ENCODE measurements around the gene FZD10. TPM values are rescaled to one million over a fixed set of nuclear protein-coding genes. Genes with fewer than 3 reads are reported as not detected.
A peak's percentile ranks its signal among the peaks of the same experiment; 100 is the strongest.

Gene FZD10
- total RNA-seq, 4 donors from 2014 or later, result 11.7 to 20.7 (median 15.5) TPM

DNA sequence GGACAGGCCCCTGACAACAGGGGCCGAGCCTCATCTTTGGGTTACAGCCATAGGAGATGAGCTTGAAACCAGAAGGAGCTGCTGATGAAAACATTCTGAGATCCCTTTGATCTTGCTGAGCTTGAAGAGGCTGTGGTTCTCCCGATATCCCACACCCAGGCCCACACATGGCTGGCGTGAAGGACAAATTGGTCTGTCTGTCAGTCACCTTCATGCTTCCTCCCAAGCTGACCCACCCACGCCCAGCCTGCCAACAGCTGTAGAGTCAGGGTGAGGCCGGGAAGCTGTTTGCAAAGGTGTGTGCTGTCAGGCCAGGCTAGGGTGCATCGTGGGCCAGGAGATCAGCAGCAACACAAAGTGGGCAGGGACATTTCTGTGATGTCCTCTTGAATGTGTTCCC, 43.2 kb downstream of the FZD10 start:
- Histone ChIP-seq H3K27ac (no peak overlapping the region), H3K27me3 (no peaks in the 10 kb centered on the region), H3K4me3 (no peak overlapping the region), H3K9me3 (no peaks in the 10 kb centered on the region), H3K36me3 (no peaks in the 10 kb centered on the region), H3K4me1 (no peaks in the 10 kb centered on the region)
- 39% methylated on average over 3 of the region's 6 CpGs for WGBS
- DNase-seq (ENCODE audit: low spot score in 2 of 2), result no peak
- TF ChIP-seq POLR2A (IDR thresholded peaks at IDR 0.05) (no peak), POLR2AphosphoS5 (IDR thresholded peaks at IDR 0.05) (no peak), CTCF (IDR thresholded peaks at IDR 0.05) (no peak), EP300 (IDR thresholded peaks at IDR 0.05) (no peak)

DNA sequence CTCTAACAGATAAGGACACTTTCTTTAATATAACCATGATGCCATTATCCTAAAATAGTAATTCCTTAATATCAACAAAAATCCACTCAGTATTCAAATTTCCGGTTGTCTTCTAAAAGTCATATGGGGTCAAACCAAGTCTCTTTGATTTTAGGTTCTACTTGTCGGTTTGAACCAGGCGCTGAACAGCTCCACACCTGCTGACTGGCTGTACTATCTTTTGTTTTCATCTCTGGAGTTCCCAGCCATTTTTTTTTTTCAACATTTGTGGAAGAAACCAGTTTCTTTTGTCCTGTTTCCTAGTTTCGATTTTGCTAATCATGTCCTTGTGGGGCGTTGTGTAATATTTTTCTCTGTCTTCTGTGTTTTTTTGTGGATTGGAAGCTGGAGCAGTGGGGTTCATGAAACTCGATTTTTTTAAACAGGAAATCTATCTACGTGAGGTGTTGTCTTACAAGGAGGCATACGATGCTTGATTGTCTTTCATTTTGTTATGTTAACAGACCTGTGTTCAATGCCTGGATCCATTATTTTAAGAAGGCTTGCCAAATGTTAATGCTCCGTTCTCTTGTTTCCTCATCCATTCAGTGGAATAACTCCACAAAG, 50.2 kb downstream of the FZD10 start:
- H3K9me3 ChIP-seq, result no peaks in the 10 kb centered on the region
- no peaks in the 10 kb centered on the region for H3K27me3 ChIP-seq
- no peak for DNase-seq (ENCODE audit: low spot score in 2 of 2)
- TF ChIP-seq POLR2AphosphoS5 (IDR thresholded peaks at IDR 0.05) (no peak), POLR2A (IDR thresholded peaks at IDR 0.05) (no peak), EP300 (IDR thresholded peaks at IDR 0.05) (no peak), CTCF (IDR thresholded peaks at IDR 0.05) (no peak)
- H3K36me3 ChIP-seq, result no peaks in the 10 kb centered on the region
- WGBS, result 17% methylated on average over 9 of the region's 9 CpGs
- H3K4me3 ChIP-seq, result no peak overlapping the region
- no peak overlapping the region for H3K27ac ChIP-seq
- peaks cover 15% of the 10 kb centered on the region for H3K4me1 ChIP-seq

- WGBS, result 91% methylated on average over 4 of the region's 4 CpGs
- no peak overlapping the region for H3K27ac ChIP-seq
Measured at GRCh38 chr12:130213249-130213648, 51.0 kb downstream of the FZD10 start.

GRCh38 chr12:130214686-130215395, 52.6 kb downstream of the FZD10 start:
- Histone ChIP-seq H3K27ac (no peak overlapping the region), H3K9me3 (no peaks in the 10 kb centered on the region), H3K4me3 (no peak overlapping the region), H3K4me1 (peaks cover 15% of the 10 kb centered on the region), H3K36me3 (no peaks in the 10 kb centered on the region), H3K27me3 (no peaks in the 10 kb centered on the region)
- DNase-seq (ENCODE audit: low spot score in 2 of 2), result no peak
- 27% methylated on average over 16 of the region's 16 CpGs for WGBS
- TF ChIP-seq POLR2A (IDR thresholded peaks at IDR 0.05) (no peak), CTCF (IDR thresholded peaks at IDR 0.05) (peak in 1 of 2 donors; percentile 12), EP300 (IDR thresholded peaks at IDR 0.05) (no peak), POLR2AphosphoS5 (IDR thresholded peaks at IDR 0.05) (no peak)

More at GRCh38 chr12:130213249-130213648, 51.0 kb downstream of the FZD10 start:
- H3K4me3 ChIP-seq, result no peak overlapping the region
- H3K36me3 ChIP-seq, result no peaks in the 10 kb centered on the region
- no peak for DNase-seq (ENCODE audit: low spot score in 2 of 2)
- H3K27me3 ChIP-seq, result no peaks in the 10 kb centered on the region
- no peaks in the 10 kb centered on the region for H3K9me3 ChIP-seq
- H3K4me1 ChIP-seq, result peaks cover 15% of the 10 kb centered on the region
- TF ChIP-seq CTCF (IDR thresholded peaks at IDR 0.05), result no peak
- no peak for TF ChIP-seq EP300 (IDR thresholded peaks at IDR 0.05)
- no peak for TF ChIP-seq POLR2AphosphoS5 (IDR thresholded peaks at IDR 0.05)
- no peak for TF ChIP-seq POLR2A (IDR thresholded peaks at IDR 0.05)

Other genes starting within 250 kb of the FZD10 start
- not detected for gene PIWIL1, start 175.4 kb downstream of the FZD10 start, total RNA-seq

Data from suprapubic skin (tissue), 4 donors.